Measurements from ENCODE around the gene CHST10.
A peak's percentile ranks its signal among the peaks of the same experiment; 100 is the strongest.
"Not testable (repeated sequence)": the region's sequence is repeated elsewhere in the genome, so short reads cannot be mapped to it uniquely, and the experiment has no call there.

Gene CHST10

DNA sequence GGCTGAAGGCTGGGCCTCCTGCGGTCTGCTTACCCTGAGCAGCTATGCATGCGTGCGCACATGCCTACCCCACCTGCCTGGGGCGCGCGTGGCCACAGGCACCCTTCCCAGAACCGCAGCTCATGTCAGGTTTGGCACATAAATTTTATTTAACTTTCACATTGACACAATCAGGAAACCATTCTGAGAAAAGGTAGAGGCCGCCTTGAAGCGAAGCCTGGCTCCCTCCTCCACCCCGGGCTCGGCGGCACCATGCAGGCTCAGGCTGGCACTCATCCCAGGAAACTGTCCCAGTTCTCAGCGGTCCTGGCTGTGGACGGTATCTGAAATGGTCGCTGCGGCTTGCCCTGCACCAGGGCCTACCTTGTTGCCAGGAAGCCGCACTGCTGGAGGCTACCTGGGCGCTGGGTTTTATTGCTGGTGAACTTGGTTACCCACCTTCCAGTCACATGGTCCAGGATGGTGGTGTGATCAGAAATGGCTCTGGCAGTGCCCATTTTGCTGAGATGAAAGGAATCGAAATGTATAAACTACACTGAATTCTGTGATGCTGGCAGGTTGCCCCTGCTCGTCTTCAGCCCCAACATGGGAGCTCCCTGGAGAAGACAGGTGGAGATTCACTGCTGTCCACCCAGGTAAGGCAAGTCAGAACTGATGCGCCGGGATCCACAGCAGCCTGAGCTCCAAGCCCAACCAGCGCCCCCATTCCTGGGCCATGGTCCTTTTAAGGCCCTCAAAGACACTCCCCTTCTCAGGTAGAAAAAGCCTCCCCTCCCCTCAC, 25.5 kb downstream of the CHST10 start:
- DNase-seq: no peak

DNA sequence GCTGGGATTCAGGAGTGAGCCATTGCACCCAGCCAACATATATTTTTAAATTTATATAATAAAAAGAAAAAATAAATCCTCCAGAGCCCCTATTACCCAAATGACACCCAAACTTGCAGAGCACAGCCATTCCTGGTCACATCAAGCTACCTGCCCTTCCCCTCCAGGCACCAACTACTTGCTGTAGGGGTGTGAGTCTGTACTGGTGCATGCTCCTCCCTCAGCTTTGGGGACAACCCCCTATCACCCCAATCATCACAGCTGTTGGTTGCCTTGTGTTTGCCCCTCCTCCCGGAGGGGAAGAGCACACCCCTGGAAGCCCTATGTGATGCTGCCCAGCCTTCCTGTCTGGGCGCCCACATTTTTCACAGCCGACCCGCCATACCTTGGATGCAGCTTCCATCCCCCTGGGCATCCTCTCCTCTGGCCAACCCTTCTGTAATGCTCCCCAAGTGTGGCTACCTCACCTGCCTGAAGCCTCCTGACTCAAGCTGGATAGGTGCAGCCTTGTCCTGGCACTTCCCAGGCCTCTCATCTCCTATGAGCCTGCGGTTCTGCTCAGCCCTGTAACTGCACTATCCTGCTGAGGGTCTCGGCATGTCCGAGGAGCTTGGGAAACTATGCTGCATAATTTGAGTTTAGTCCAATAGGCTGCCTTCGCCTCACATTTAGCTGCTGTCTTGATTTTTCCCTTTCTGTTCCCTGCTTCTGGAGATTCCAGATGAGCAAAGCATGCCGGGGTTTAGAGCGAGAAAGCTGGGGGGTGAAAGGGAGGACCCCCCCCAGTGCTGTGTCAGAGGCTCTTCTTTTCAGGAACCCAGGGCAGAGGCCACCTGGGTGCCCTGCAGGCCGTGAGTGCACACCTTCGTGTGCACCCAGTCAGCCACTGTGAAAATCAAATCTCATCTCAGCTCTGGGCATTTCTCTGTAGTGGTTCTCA, 27.2 kb downstream of the CHST10 start:
- no peak for DNase-seq

DNA sequence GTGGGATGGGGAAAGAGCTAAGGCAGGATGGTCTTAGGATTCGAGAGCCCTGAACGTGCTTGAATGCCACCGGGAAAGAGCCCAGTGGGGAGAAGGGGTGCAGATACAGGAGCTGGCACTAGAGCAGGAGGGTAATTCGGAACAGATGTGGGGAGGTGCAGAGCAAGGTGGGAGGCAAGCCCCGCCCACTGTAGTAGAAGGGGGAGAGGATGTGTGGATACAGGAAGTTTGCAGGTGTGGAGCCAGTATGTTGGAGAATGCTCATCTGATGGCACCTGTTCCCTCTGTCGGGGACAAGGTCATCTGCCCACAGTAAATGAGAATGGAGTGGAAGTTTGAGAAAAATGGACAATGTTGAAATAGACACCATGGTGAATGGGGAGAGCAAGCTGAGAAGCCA, 28.8 kb downstream of the CHST10 start:
- no peak for DNase-seq

DNA sequence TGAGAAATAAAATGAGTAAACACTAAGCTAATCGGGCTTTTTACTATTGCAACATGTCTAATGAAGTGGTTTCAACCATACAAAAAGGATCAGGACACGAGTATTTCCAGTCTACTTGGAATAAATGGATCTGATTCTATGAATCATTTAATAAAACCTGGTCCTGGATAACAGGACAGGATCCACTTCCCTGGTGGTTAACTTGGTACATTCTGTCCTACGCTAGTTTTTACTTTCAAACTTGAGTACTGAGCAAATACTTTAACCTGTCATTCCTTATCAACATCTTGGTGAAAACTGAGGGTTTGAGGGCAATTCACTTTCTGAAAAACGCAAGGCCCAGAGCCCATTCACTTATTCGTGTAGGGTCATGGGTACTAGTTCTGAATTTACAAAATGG, 33.5 kb downstream of the CHST10 start:
- no peak for DNase-seq

DNA sequence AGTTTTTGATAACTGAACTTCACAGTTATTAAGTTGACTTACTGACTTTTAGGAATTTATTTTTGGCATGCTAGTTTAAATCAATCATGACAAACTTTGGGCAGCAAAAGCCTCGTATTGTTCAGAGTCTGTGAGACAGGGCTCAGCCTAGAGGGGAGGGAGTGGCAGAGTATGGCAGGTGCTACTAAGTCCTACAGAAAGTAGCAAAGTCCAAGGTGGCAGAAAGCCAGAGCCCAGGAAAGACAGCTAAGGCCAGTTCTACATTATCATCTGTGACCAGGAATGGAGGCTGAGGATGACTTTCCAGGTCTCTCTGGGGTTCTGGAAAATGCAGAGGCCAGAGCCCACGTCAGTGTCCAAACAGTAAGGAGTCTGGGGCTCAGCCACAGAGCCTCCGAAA, 34.2 kb downstream of the CHST10 start:
- DNase-seq: no peak

DNA sequence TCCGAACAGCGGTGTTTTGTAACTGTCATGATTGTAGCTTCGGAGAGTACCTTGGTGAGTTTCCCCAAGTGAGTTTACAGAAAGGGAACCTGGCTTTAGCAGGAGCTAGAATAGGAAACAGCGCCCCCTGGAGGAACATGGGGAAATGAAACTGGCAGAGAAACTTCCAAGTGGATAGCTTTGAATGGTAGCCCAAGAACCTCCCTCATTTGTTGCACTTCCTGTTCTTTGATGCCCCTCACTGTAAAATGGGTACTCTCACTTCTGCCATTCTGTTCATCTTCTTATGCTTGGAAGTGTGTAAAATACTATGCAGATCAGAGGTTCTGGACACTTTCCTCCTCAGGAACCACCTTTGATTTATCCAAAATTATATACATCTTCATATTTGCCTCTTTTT, 36.2 kb downstream of the CHST10 start:
- peak; percentile 65 to 92 for DNase-seq

DNA sequence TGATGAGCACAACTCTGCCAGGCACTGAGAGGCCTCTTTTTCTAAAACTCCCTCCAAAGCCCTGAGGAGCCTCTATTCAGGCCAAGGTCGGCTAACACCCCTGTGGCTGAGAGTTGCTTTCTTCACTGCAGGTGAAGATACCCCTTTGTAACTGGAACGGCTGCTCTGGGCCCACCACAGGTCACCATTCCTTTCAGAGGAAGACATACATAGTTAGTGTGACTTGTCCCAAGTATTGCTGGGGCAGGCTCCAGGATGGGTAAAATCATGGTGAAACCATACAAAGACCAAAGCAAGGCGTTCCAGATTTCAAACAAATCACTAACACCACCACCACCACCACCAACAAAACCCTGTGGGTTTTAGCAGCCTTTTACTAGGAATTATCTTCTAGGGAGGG, 36.8 kb downstream of the CHST10 start:
- no peak for DNase-seq

DNA sequence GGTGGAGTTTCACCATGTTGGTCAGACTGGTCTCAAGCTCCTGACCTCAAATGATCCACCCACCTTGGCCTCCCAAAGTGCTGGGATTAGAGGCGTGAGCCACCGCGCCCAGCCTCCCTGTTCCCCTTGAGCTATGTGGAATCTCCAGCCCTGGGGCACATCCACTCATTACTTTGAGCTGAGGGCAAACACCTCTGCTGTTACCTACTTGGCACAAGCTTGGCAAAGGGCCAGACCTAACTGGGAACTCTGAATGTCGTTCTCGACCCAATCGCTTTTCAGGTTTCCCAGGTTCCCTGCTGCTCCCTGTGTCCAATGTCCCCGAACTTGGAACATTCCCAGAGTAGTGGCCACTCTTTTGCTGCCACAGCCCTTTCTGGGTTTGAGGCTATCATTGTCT, 40.6 kb downstream of the CHST10 start:
- DNase-seq: no peak

DNA sequence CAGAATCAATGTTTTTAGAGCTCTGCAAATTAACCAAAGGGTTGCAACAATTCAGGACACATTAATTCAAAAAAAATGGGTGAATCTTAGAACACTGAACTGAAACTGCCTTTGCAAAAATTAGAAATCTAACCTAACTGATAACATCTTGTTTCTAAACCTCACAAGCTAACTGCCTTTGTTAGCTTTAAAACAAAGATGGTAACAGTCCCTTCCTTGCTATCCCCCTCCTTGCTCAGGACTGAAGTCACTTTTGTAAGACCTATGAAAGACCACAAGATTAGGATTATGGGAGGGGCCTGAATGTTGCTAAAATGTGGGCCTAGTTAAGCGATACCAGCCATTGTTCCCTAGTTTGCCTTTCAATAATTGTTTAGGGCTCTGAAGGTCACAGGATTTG, 50.3 kb downstream of the CHST10 start:
- no peak for DNase-seq

DNA sequence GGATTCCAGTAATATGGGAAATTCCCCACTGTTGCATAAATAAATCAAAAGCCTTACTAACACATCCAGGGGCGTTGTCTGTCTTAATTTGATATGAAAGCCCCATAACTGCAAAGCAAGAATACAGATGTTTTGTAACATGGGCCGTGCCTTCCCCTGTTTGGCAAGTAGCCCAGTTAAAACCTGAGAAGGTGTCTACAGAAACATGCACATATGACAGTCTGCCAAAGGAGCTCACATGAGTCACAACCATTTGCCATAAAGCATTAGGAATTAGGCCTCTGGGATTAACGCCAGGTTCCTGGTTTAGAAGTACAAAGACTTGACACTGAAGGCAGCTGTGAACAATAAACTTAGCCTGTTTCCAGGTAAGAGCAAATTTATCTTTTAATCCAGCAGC, 52.0 kb downstream of the CHST10 start:
- no peak for DNase-seq

DNA sequence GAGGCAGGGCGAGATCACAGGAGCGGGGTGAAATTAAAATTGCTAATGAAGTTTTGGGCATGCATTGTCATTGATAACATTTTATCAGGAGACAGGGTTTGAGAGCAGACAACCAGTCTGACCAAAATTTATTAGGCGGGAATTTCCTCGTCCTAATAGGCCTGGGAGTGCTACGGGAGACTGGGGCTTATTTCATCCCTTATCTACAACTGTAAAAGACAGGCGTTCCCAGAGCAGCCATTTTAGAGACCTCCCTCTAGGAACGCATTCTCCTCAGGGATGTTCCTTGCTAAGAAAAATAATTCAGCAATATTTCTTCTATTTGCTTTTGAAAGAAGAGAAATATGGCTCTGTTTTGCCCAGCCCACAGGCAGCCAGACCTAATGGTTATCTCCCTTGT, 55.2 kb downstream of the CHST10 start:
- DNase-seq: not testable (repeated sequence)

DNA sequence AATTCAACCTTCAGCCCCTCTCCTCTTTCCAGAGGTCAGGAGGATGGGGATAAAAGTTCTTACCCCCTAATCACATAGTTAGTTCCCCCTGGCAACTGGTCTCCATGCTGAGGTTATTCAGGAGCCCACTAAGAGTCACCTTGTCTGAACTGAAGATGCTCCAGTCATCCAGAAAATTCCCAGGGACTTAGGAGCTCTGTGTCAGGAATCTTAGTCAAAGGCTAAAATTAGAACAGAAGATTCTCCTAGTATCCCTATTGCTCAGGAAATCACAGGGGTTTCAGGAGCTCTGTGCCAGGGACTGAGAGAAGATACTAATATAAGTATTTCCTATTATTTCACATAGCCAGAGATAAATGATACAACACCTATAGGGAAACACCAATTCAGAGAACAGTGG, 57.9 kb downstream of the CHST10 start:
- DNase-seq: no peak

DNA sequence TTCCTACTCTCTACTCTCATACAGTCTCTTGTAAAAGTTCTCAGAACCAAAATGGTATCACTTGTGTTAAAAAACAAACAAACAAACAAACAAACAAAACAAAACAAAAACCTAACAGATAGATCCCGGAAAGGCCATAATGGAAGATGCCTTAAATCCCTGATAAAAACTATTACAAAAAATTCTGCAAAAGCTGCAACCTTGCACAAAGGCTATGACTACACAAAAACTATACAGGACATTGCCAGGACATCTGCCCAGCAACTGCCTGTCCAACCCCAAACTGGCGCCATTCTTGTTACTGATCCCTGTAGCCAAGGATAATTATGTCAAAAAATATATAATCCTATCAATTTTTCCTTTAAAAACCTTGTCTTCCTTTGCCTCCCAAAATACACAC, 58.9 kb downstream of the CHST10 start:
- DNase-seq: no peak

DNA sequence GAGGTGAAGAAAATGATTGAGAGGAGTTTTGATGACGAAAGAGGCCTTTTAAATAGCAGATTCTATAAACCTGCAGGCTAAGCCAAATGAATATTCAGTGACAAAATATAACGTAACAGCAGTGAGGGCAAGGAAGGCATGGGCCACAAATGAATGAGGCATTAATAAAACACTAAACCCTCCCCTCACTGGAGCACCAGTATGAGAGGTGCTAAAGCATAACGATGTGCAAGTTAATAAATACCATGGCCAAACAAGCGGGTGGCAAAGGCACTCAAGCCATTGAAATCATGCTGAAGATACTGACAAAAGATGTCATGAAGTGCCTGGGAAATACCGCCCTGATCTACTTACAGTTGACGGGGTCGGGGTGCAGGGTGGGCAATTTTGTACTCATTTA, 64.9 kb downstream of the CHST10 start:
- DNase-seq: no peak

DNA sequence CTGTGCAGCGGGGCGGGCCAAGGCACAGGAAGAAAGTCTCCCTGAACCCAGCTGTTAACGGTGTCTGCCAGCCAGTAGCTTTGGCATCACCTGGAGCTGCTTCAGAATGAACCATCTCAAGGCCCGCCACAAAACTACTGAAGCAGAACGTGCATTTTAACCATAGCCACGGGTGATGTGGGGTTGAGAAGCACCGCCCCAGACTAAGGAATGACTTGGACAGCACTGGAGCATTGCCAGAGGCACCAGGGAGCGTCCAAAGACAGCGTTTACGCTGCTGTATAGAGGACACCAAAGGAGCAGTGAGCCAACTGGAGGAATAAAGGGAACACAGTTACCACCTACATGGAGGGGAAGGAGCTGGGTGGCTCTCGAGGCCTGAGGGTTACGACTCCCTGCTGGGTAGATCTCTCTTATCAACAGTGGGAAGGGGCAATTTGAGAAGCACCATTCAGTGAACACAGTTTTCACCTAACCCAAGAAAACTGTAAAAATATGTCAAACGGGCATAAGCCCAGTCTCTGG, 66.7 kb downstream of the CHST10 start:
- DNase-seq: no peak

DNA sequence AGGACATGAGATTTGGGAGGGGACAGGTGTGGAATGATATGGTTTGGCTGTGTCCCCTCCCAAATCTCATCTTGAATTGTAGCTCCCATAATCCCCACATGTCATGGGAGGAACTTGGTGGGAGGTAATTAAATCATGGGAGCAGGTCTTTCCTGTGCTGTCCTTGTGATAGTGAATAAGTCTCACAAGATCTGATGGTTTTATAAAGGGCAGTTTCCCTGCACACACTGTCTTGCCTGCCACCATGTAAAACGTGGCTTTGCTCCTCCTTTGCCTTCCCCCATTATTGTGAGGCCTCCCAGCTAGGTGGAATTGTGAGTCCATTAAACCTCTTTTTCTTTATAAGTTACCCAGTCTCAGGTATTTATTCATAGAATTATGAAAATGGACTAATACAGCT, 72.3 kb downstream of the CHST10 start:
- DNase-seq: not testable (repeated sequence)

DNA sequence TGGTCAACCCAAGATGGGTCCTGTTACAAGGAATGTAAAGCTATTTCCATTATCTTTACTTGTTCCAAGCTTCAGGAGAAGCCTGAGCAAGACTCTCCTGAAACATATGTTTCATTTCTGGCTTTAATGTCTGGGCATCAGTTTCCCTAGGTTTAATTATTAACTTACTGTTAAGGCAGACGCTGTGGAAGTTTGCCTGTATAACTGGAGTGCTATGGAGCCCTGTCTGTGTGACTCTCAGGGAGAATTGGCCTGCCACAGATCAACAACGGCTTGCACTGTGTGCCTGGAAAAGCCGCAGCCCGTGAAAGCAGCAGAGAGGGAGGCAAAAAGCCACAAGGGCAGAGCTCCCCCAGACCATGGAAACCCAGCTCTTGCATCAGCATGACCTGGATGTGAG, 73.0 kb downstream of the CHST10 start:
- DNase-seq: peak; percentile 14 to 58

DNA sequence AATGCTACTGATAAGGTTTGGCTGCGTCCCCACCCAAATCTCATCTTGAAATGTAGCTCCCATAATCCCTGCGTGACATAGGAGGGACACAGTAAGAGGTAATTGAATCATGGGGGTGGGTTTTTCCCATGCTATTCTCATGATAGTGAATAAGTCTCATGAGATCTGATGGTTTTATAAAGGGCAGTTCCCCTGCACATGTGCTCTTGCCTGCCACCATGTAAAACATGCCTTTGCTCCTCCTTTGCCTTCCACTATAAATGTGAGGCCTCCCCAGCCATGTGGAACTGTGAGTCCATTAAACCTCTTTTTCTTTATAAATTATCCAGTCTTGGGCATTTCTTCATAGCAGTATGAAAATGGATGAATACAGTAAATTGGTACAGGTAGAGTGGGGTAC, 75.0 kb downstream of the CHST10 start:
- not testable (repeated sequence) for DNase-seq

All from NCI-H526 (cell line).